Measurements from ENCODE around the gene C1orf105.
"Not testable (repeated sequence)": the region's sequence is repeated elsewhere in the genome, so short reads cannot be mapped to it uniquely, and the experiment has no call there.

Gene C1orf105

GRCh38 chr1:172420385-172420784 is at the start of gene C1orf105:
Gene C1orf105 (plus strand): TSS chr1:172420685. CDS start chr1:172420886, 201 bp downstream.
- DNase-seq: no peak

DNA sequence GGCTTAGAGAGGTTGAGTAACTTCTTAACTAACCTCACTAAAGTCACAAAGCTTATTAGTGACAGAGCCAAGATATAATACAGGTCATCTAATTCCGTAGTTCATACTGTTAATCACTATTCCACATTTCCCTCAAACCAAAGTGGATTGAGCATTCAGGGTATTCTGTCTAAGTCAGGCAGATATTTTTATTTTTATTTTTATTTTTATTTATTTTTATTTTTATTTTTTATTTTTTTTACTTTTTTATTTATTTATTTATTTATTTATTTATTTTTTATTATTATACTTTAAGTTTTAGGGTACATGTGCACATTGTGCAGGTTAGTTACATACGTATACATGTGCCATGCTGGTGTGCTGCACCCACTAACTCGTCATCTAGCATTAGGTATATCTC is 48.8 kb upstream of the C1orf105 start:
- DNase-seq: not testable (repeated sequence)

DNA sequence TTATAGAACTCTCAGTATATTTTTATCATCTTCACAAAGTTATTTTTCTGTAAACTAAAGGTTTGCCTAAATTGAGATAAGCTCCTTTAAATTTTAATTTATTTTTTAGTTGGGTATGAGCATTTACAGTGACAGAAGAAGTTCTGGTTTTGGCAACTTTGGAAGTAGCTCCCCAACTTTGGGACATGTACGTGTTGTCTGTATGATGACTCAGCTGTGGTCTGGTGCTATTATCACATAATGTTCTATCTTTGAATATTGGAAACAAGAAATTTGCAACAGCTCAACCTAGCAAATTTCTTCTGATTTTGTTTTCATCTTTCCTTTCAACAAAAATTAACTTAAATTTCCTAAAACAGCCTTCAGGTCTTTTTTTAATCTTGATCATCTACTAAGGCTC is 46.6 kb upstream of the C1orf105 start:
- no peak for DNase-seq

GRCh38 chr1:172375211-172375631 is 45.3 kb upstream of the C1orf105 start:
- peak; percentile 61 for DNase-seq

- no peak for DNase-seq
Measured at GRCh38 chr1:172376431-172376830, 44.1 kb upstream of the C1orf105 start.

GRCh38 chr1:172377565-172377964 is 42.9 kb upstream of the C1orf105 start:
- no peak for DNase-seq

GRCh38 chr1:172378109-172378760 is 42.2 kb upstream of the C1orf105 start:
- no peak for DNase-seq

DNA sequence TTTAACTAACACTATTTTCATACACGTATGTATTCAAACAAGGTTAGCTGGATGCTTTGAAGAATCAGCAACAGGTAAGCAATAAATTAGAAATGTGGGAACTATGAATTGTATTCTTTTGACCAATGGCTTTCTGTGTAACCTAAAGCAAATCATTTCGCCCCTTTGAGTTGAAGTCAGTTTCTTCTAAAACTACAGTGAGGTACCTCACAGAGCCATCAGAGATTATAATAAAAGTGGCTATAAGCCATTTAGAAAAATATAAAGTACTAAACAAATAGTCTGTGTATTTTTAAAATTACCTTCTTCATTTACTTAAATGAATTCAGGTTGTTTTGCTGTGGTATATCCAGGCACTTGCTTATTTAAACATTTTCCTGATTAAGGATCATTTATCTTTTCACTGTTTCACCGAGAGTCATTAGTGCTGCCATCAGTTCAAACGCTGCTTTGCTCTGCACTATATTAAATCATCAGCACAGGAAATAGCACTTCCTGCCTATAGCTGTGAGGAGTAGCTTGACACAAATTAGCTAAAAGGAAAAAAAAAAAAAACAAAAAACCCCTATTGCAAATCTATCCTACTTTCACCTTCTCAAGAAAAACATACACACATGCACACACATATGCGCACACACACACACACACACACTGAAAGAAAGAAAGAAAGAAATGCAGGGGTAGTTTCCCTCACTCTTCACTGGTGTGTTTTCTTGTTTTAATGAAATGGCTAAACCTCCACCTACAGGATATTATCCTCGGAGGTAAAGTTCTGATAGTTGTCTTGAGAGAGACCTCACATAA is 39.8 kb upstream of the C1orf105 start:
- peak; percentile 86 for DNase-seq

GRCh38 chr1:172381946-172382345 is 38.5 kb upstream of the C1orf105 start:
- DNase-seq: no peak

DNA sequence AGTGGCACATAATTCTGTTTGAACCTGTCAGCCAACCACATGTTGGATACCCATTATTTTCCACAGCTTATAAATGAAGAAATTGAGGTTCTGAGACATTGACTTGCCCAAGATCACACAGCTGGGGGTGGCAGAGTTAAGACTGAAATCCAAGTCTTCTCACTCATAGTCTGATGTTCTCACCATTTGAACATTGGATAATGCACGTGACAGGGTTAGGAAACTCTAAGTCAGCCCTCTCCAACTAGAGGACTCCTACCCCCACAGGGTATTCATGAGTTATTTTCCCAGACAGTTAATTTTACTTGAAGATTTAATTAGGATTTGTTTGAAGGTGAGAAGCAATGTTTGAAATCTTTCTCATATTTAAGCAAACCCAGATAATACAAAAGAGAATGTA is 38.1 kb upstream of the C1orf105 start:
- no peak for DNase-seq

GRCh38 chr1:172382990-172383389 is 37.5 kb upstream of the C1orf105 start:
- no peak for DNase-seq

- DNase-seq: no peak
Measured at GRCh38 chr1:172383536-172383935, 36.9 kb upstream of the C1orf105 start.

GRCh38 chr1:172384656-172385055 is 35.8 kb upstream of the C1orf105 start:
- no peak for DNase-seq

DNA sequence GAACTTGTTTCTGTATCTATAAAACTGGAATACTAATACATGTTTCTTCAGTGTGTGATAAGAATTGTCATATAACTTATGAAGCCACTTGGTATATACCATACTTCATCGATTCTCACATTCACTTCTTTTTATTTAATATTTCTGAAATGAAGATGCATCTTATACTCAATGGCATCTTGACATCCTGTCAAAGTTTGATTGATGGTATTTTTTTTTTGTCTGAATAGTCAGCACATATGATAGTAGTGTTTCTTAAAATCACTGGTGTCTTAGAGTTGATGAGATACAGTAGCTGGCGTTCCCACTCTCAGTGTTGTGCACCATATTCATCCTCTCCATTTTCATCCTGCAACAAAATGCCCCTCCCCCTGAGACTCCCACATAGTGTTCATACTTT is 34.4 kb upstream of the C1orf105 start:
- no peak for DNase-seq

DNA sequence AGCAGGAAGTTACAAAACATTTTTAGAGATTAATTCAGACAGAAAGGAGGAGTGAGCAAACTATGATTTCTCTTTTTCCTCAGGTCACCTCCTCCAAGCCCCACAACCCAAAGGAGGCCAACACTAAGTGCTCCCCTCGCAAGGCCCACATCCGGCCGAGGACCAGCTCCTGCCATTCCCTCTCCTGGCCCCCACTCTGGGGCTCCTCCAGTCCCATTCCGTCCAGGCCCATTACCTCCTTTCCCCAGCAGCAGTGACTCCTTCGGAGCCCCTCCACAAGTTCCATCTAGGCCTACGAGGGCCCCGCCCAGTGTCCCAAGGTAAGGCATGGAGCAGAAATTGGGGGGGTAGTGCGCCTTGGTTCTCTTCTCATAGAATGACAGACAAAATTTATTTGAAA is 32.0 kb upstream of the C1orf105 start:
- no peak for DNase-seq

- DNase-seq: no peak
Measured at GRCh38 chr1:172390301-172390682, 30.2 kb upstream of the C1orf105 start.

- DNase-seq: no peak
Measured at GRCh38 chr1:172390683-172391551, 29.6 kb upstream of the C1orf105 start.

DNA sequence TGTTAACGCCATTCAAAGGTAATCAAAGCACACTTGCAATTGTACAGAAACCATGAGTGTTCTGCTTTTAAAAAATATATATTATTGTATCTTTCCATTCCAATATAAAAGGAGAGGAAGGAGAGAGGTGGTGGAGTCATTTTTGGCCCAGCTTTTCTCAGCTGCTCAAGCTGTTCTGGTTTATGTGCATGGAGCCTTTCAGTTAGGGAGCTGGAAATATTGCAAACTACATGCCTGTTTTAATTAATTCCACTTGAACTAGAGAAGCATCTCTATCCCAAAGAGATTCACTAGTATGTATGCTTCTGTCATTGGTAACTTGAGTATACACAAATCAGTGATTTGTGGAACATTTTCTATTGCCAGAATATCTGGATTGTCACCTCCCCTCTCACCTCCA is 28.5 kb upstream of the C1orf105 start:
- DNase-seq: no peak

- no peak for DNase-seq
Measured at GRCh38 chr1:172393354-172393753, 27.1 kb upstream of the C1orf105 start.

DNA sequence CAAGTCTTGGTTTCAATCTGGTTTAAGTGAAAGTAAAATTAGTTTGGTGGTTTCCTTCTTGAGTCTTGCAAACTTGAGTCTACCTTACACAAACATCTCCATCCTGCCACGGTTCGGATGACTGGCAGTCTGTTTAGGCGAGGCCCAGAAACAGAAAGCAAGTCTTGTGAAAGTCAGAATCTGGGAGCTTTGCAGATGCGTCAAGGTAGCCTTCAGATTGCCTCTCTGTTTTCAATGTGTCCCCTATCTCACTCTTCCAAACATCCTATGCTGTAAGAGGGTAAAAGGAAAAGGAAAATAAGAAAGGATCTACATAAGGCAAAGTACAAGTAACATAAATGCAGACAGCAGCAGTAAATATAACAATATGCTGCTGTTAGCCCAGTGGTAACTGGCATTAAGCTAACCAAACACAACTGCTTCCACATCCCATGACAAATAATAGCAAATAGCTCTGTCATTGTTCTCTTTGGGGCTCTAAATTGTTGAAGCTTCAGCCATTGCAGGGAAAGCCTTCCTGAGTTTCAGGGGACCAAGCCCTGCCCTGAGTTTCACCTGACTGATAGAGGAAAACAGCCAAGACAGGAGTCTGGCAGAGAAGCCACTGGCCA is 26.2 kb upstream of the C1orf105 start:
- peak; percentile 87 for DNase-seq

GRCh38 chr1:172394811-172395210 is 25.7 kb upstream of the C1orf105 start:
- DNase-seq: peak; percentile 16

- no peak for DNase-seq
Measured at GRCh38 chr1:172395576-172395975, 24.9 kb upstream of the C1orf105 start.

- peak; percentile 42 for DNase-seq
Measured at GRCh38 chr1:172397221-172397620, 23.3 kb upstream of the C1orf105 start.

All from CD4-positive, alpha-beta T cell treated with Interleukin-4 for 4 hours (primary cell).